PC-3 (cell line): ENCODE data around the gene ALS2CL. TPM values are rescaled to one million over a fixed set of nuclear protein-coding genes. Genes with fewer than 3 reads are reported as not detected.

Experiments
- ATAC-seq: fragments of 200-7000 bp; cut with Tn5 transposase; 2 replicates; pipeline ENCODE4 v1.9.1; 2020; ENCODE audit warnings: mild to moderate bottlenecking, moderate library complexity
- BruUV-seq: library from RNA; stranded (reverse); fragments of 400-500 nt; replicated peaks from 2 replicates; lab custom pipeline; 2021; lab: Mats Ljungman, UMichigan
- CTCF ChIA-PET: fragments of 300-600 bp; sonication (Branson Sonifier 250); formaldehyde crosslinking; loops from one replicate; lab custom pipeline; 2022; ENCODE audit warnings: antibody characterized with exemption; lab: Charles Lee
- POLR2A ChIA-PET: fragments of 300-600 bp; sonication (Branson Sonifier 250); formaldehyde crosslinking; loops from one replicate; lab custom pipeline; 2022; ENCODE audit warnings: antibody characterized with exemption; ENCODE audit not compliant: unreplicated experiment; lab: Charles Lee
- DNase-seq: peaks from one replicate; pipeline ENCODE4 v3.0.0-alpha.2; 2015
- H2AFZ ChIP-seq: fragments of 300-600 bp; sonication (generic); 2 replicates; pipeline ENCODE4 v1.6.0; 2016; ENCODE audit warnings: antibody characterized with exemption, low read length
- H3F3A ChIP-seq: fragments of 300-600 bp; sonication (generic); one replicate; pipeline ENCODE4 v1.6.0; 2017; ENCODE audit warnings: antibody characterized with exemption, low read length, control low read depth, mild to moderate bottlenecking; ENCODE audit not compliant: unreplicated experiment
- H3K27ac ChIP-seq: fragments of 300-600 bp; sonication (generic); 2 replicates; pipeline ENCODE4 v1.5.1; 2016; ENCODE audit warnings: mild to moderate bottlenecking, low read length
- H3K27me3 ChIP-seq: fragments of 300-600 bp; sonication (generic); 2 replicates; pipeline ENCODE4 v1.6.1; 2016; ENCODE audit warnings: low read length, mixed read lengths
- H3K36me3 ChIP-seq: fragments of 300-600 bp; sonication (generic); 2 replicates; pipeline ENCODE4 v1.6.1; 2016; ENCODE audit warnings: low read depth, mixed run types, low read length, mixed read lengths
- H3K4me1 ChIP-seq: fragments of 300-600 bp; sonication (generic); 2 replicates; pipeline ENCODE4 v1.5.1; 2016; ENCODE audit warnings: low read length; ENCODE audit not compliant: insufficient read depth
- H3K4me2 ChIP-seq: fragments of 300-600 bp; sonication (generic); 2 replicates; pipeline ENCODE4 v1.6.0; 2016; ENCODE audit warnings: low read length
- H3K4me3 ChIP-seq: fragments of 300-600 bp; sonication (generic); 2 replicates; pipeline ENCODE4 v1.5.1; 2016; ENCODE audit warnings: mild to moderate bottlenecking, low read length, mixed read lengths
- H3K79me2 ChIP-seq: fragments of 300-600 bp; sonication (generic); 2 replicates; pipeline ENCODE4 v1.6.1; 2017; ENCODE audit warnings: low read length, mixed read lengths
- H3K9ac ChIP-seq: fragments of 300-600 bp; sonication (generic); 2 replicates; pipeline ENCODE4 v1.6.0; 2016; ENCODE audit warnings: mild to moderate bottlenecking, low read length
- H3K9me2 ChIP-seq: fragments of 300-600 bp; sonication (generic); replicated peaks from 2 replicates; pipeline ENCODE4 v1.6.1; 2016; ENCODE audit warnings: mixed run types, low read length, mixed read lengths
- H3K9me3 ChIP-seq: fragments of 300-600 bp; sonication (generic); 2 replicates; pipeline ENCODE4 v1.6.1; 2016; ENCODE audit warnings: low read length, mixed read lengths
- H4K20me1 ChIP-seq: fragments of 300-600 bp; sonication (generic); 2 replicates; pipeline ENCODE4 v1.6.1; 2016; ENCODE audit warnings: low read length, mixed read lengths
- CTCF ChIP-seq: fragments of 300-600 bp; sonication (generic); conservative IDR thresholded peaks from 2 replicates; pipeline ENCODE4 v1.5.1; 2017; ENCODE audit warnings: antibody characterized with exemption, low read depth, mild to moderate bottlenecking, low read length
- EZH2 ChIP-seq: fragments of 300-600 bp; sonication (generic); IDR thresholded peaks from one replicate; pipeline ENCODE4 v1.6.1; 2017; ENCODE audit warnings: antibody characterized with exemption, mild to moderate bottlenecking, low read length; ENCODE audit not compliant: unreplicated experiment
- EZH2phosphoT487 ChIP-seq: fragments of 300-600 bp; sonication (generic); IDR thresholded peaks from 2 replicates; pipeline ENCODE4 v1.6.1; 2018; ENCODE audit warnings: mild to moderate bottlenecking, antibody characterized with exemption, low read length, borderline replicate concordance
- intact Hi-C: fragments of 100-400 bp; cut with micrococcal nuclease; formaldehyde crosslinking; loops from 2 replicates; pipeline ENCODE4 v1.9.0; 2023
- total RNA-seq: library from RNA; depleted of rRNA; stranded (reverse); fragments of >200 nt; gene quantifications from 2 replicates; pipeline ENCODE4 v1.2.3, GENCODE V29; 2014; rRNA removed

ALS2CL gene
- total RNA-seq, 1 experiment from 2014 or later = 30.1 TPM

- H2AFZ ChIP-seq = no peak overlapping the region
- no peaks in the 10 kb centered on the region for H3F3A ChIP-seq
- intact Hi-C loops = no loop called here
- no peaks in the 10 kb centered on the region for H3K36me3 ChIP-seq
- H3K9me2 ChIP-seq = no peaks in the 10 kb centered on the region
- BruUV-seq = no TSS peak
- H3K27ac ChIP-seq = no peak overlapping the region
- no peaks in the 10 kb centered on the region for H3K4me1 ChIP-seq
- H3K4me2 ChIP-seq = no peak overlapping the region
- ATAC-seq = no peak
- no peaks in the 10 kb centered on the region for H3K79me2 ChIP-seq
- no peak for TF ChIP-seq CTCF
- TF ChIP-seq EZH2phosphoT487 = no peak
- no peak for TF ChIP-seq EZH2
- peaks cover 11% of the 10 kb centered on the region for H3K27me3 ChIP-seq
- no peaks in the 10 kb centered on the region for H4K20me1 ChIP-seq
- H3K4me3 ChIP-seq = no peak overlapping the region
- DNase-seq = no peak
- POLR2A ChIA-PET = no interaction called here
- no peaks in the 10 kb centered on the region for H3K9me3 ChIP-seq
- H3K9ac ChIP-seq = no peak overlapping the region
- CTCF ChIA-PET = no interaction called here
These were observed 68.9 kb downstream of the ALS2CL start for GRCh38 chr3:46624533-46624932.

- Histone ChIP-seq H3K9me2 (no peaks in the 10 kb centered on the region), H3K9me3 (no peaks in the 10 kb centered on the region), H3F3A (no peaks in the 10 kb centered on the region), H3K27ac (no peak overlapping the region), H2AFZ (no peak overlapping the region), H4K20me1 (no peaks in the 10 kb centered on the region), H3K4me2 (no peak overlapping the region), H3K4me3 (no peak overlapping the region), H3K79me2 (no peaks in the 10 kb centered on the region), H3K9ac (no peak overlapping the region), H3K27me3 (peaks cover 43% of the 10 kb centered on the region), H3K4me1 (no peaks in the 10 kb centered on the region), H3K36me3 (no peaks in the 10 kb centered on the region)
- POLR2A ChIA-PET = no interaction called here
- intact Hi-C loops = no loop called here
- DNase-seq = no peak
- no TSS peak for BruUV-seq
- TF ChIP-seq EZH2 (no peak), EZH2phosphoT487 (no peak), CTCF (no peak)
- CTCF ChIA-PET = no interaction called here
- ATAC-seq = no peak
These were observed 73.4 kb downstream of the ALS2CL start for GRCh38 chr3:46619845-46620778.

Other genes starting within 250 kb of the ALS2CL start
- gene LTF, start 228.8 kb downstream of the ALS2CL start, total RNA-seq = not detected in 2 replicates
- gene RTP3, start 195.7 kb downstream of the ALS2CL start, total RNA-seq = not detected in 2 replicates
- 0.26 and 0.35 TPM in 2 replicates for gene LRRC2, start 127.4 kb downstream of the ALS2CL start, total RNA-seq
- not detected in 2 replicates for gene FAM240A, start 81.2 kb downstream of the ALS2CL start, total RNA-seq
- gene TMIE, start 7.7 kb upstream of the ALS2CL start, total RNA-seq = 0.52 and 0.66 TPM in 2 replicates
- gene PRSS50, start 24.2 kb upstream of the ALS2CL start, total RNA-seq = not detected in 2 replicates
- gene MYL3, start 169.8 kb upstream of the ALS2CL start, total RNA-seq = not detected in 2 replicates
- not detected in 2 replicates for gene PTH1R, start 184.0 kb upstream of the ALS2CL start, total RNA-seq